GM18505 (cell line): ENCODE results near the gene CYP2S1.
"Not testable (repeated sequence)": the region's sequence is repeated elsewhere in the genome, so short reads cannot be mapped to it uniquely, and the experiment has no call there.

Experiments
- ATAC-seq: cut with Tn5 transposase; IDR thresholded peaks from one replicate; pipeline ENCODE4 v1.9.1; 2021; ENCODE audit not compliant: unreplicated experiment
- POLR2A ChIP-seq: IDR thresholded peaks from 4 replicates; pipeline ENCODE4 v1.6.1; 2011; ENCODE audit warnings: borderline replicate concordance; ENCODE audit not compliant: insufficient read depth, insufficient read length; ENCODE audit errors: extremely low read depth

The CYP2S1 gene

GRCh38 chr19:41192574-41193429, at the start of gene CYP2S1:
Gene CYP2S1, plus strand, starts transcription at chr19:41193219. Its CDS starts 46 bp downstream, at chr19:41193265.
- TF ChIP-seq POLR2A, result no peak
- ATAC-seq, result no peak

GRCh38 chr19:41144403-41144802, 48.6 kb upstream of the CYP2S1 start:
- ATAC-seq, result no peak
- TF ChIP-seq POLR2A, result no peak

GRCh38 chr19:41149831-41150230, 43.2 kb upstream of the CYP2S1 start:
- ATAC-seq, result no peak
- TF ChIP-seq POLR2A, result no peak

GRCh38 chr19:41150986-41151385, 42.0 kb upstream of the CYP2S1 start:
- ATAC-seq, result not testable (repeated sequence)

GRCh38 chr19:41154060-41154459, 39.0 kb upstream of the CYP2S1 start:
- TF ChIP-seq POLR2A, result no peak
- no peak for ATAC-seq

- ATAC-seq, result no peak
These were observed 36.8 kb upstream of the CYP2S1 start for GRCh38 chr19:41156207-41156606.

GRCh38 chr19:41159881-41160280, 33.1 kb upstream of the CYP2S1 start:
- no peak for ATAC-seq
- no peak for TF ChIP-seq POLR2A

More at GRCh38 chr19:41156207-41156606, 36.8 kb upstream of the CYP2S1 start:
- TF ChIP-seq POLR2A, result no peak

GRCh38 chr19:41161903-41162302, 31.1 kb upstream of the CYP2S1 start:
- no peak for TF ChIP-seq POLR2A
- ATAC-seq, result no peak

GRCh38 chr19:41166944-41167804, 25.8 kb upstream of the CYP2S1 start:
- no peak for TF ChIP-seq POLR2A
- ATAC-seq, result no peak

GRCh38 chr19:41172297-41173164, 20.5 kb upstream of the CYP2S1 start:
- no peak for TF ChIP-seq POLR2A
- ATAC-seq, result no peak

GRCh38 chr19:41174297-41174928, 18.6 kb upstream of the CYP2S1 start:
- no peak for TF ChIP-seq POLR2A
- no peak for ATAC-seq
